ENCODE data around the gene PTPRN2.

DNA sequence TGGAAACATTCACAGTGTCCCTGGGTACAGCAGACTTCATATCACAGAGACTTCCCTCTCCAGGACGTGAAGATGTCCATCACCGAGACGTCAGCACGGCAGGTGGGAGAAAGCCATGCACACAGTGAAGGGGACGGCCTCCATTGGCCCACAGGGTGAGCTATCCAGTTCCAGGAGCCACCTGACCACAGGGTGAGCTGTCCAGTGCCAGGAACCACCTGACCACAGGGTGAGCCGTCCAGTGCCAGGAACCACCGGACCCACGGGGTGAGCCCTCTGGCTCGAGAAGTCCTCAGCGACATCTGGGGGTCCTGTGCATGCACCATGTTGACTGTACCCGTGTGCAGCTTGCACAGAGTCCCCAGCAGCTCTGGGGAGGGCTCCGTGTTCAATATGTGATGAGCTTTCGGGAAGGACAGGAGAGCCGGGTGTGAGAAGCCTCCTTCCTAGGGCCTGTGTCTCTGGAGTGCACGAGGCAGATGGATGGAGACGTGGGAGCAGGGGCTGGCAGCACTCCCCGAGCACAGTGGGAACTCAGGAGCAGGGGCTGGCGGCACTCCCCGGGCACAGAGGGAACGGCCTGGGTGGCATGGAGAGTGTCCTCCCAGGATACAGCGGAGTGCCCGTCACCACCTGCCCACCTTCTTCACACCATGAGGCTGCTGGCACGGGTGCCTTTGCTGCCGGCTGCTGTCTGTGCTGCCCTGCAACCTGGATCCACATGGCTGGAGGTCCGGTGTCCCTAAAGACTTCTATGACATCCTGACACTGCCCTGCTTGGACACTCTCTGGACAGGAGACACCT, 634.6 kb downstream of the PTPRN2 start:
- TF ChIP-seq CTCF (conservative IDR thresholded peaks at IDR 0.05 in 1 of 2, IDR thresholded peaks at IDR 0.05 in 1 of 2; ENCODE audit: low read depth in 1 of 2, low read length in 2 of 2) (no peak), EZH2 (IDR thresholded peaks at IDR 0.05; ENCODE audit: low read length, missing control alignments) (no peak)

Measured in fibroblast of lung (primary cell).